Heart right ventricle (tissue), 16 donors: ENCODE measurements around the gene CCDC134. TPM values are rescaled to one million over a fixed set of nuclear protein-coding genes. Genes with fewer than 3 reads are reported as not detected.
A peak's percentile ranks its signal among the peaks of the same experiment; 100 is the strongest.

Source experiments
- ATAC-seq, 8 donors: fragments of 200-7000 bp; cut with Tn5 transposase; one replicate each; pipeline ENCODE4 v1.9.1; 2020; ENCODE audit warnings: mild to moderate bottlenecking in 8 of 8, moderate library complexity in 8 of 8, moderate number of reproducible peaks in 1 of 8
- DNase-seq, 2 donors: peaks; one replicate each; pipeline ENCODE4 v3.0.0-alpha.2; 2020
- H3K27ac ChIP-seq, 10 donors: fragments of 200-600 bp; sonication (generic) in 2 of 10; one replicate each; pipeline versions ENCODE4 v1.5.0 to v1.8.0; 2020 to 2022; ENCODE audit warnings: mild to moderate bottlenecking in 3 of 10
- H3K27me3 ChIP-seq, 7 donors: fragments of 200-600 bp; one replicate each; pipeline ENCODE4 v1.8.0; 2021 to 2022; ENCODE audit warnings: mild to moderate bottlenecking in 2 of 7
- H3K36me3 ChIP-seq, 9 donors: fragments of 200-600 bp; sonication (generic) in 1 of 9; one replicate each; pipeline versions ENCODE4 v1.5.0 to v1.8.0; 2020 to 2022; ENCODE audit warnings: mild to moderate bottlenecking in 2 of 9
- H3K4me1 ChIP-seq, 9 donors: fragments of 200-600 bp; sonication (generic) in 1 of 9; one replicate each; pipeline versions ENCODE4 v1.5.0 to v1.8.0; 2020 to 2022; ENCODE audit warnings: mild to moderate bottlenecking in 4 of 9
- H3K4me3 ChIP-seq, 10 donors: fragments of 200-600 bp; sonication (generic) in 2 of 10; one replicate each; pipeline versions ENCODE4 v1.5.0 to v1.8.0; 2020 to 2022; ENCODE audit warnings: mild to moderate bottlenecking in 7 of 10, moderate library complexity in 2 of 10
- H3K9me3 ChIP-seq, 11 donors: fragments of 200-600 bp in 10 of 11; sonication (generic) in 2 of 11; one replicate each; pipeline versions ENCODE4 v1.5.0 to v1.8.0; 2013 to 2022; ENCODE audit warnings: mild to moderate bottlenecking in 2 of 11, control low read depth in 1 of 11, moderate library complexity in 1 of 11
- CTCF ChIP-seq, 9 donors: fragments of 200-600 bp; sonication (generic) in 2 of 9; IDR thresholded peaks; one replicate each; pipeline versions ENCODE4 v1.5.0 to v1.8.0; 2021 to 2022; ENCODE audit warnings: antibody characterized with exemption in 9 of 9, mild to moderate bottlenecking in 5 of 9, moderate library complexity in 1 of 9
- WGBS, 2 donors: extraction: QIAGEN DNeasy Blood & Tissue Kit; methylation state at CpG; one replicate each; pipeline ENCODE4 v1.1.7; 2013; ENCODE audit warnings: inconsistent platforms in 1 of 2; 5-methylcytosine and 5-hydroxymethylcytosine counted together
- intact Hi-C, 10 donors: fragments of 100-400 bp; cut with DNase I; formaldehyde crosslinking; loops; one replicate each; pipeline versions ENCODE4 v1.11.1 to v1.14.2; 2022
- polyA plus RNA-seq, 2 donors: library from polyadenylated mRNA; stranded (reverse); fragments of 200-250 nt; gene quantifications; one replicate each; pipeline ENCODE4 v1.2.3, GENCODE V29; 2013
- total RNA-seq, 10 donors: library from RNA; stranded (reverse); fragmentation: NEBNext Ultra II Directional in 3 of 10; extraction: Animal tissue kit (Norgen Biotek cat#: 25700) in 3 of 10; gene quantifications; one replicate each; pipeline versions ENCODE4 v1.2.1 to v1.2.4, GENCODE V29; 2021 to 2023
- donor health status: Arrhythmogenic right ventricular cardiomyopathy.
- donor health status: ischemic (EF 13 %, LVEDD 7.1; RV severe dilation, severe dysfunction).
- donor health status: healthy with polysubstance abuse.
- donor health status: DM: no; HTN: yes; CAD: no.
- donor health status: DM: no; HTN: no; CAD: no.
- donor health status: ischemic (EF 25% LVEDD 6.9; RV normal size, moderate dysfunction).
- donor health status: ischemic (EF 25% LVEDD 5.7; RV mildly dilated, moderate dysfunction).
- donor health status: healthy.
- donor health status: DM: yes; HTN: yes; CAD: no.
- donor health status: Ischemic cardiomyopathy.
- donor health status: ischemic (EF 35%, LVEDD 5.7; RV mildly dilated, moderate dysfunction).
- donor health status: nonischemic (EF 11% LVEDD 7.7; RV severe dilation, severe dysfunction).
- donor health status: DM: yes; HTN: yes; CAD: no.
- donor health status: PGD.
- donor health status: ischemic (EF 29% LVEDD 5.4; RV normal size, mild dysfunction).
- donor health status: nonischemic (EF 23%, LVEDD 6.1; RV moderate dilation, normal function).

Gene CCDC134
- total and polyA plus RNA-seq, 12 donors: 1.2 to 7.3 (median 3.8) TPM

- Histone ChIP-seq H3K4me3 (no peak overlapping the region), H3K27me3 (no peaks in the 10 kb centered on the region), H3K36me3 (no peaks in the 10 kb centered on the region), H3K9me3 (no peaks in the 10 kb centered on the region), H3K27ac (peak overlapping the region in 1 of 10 donors; percentile 90), H3K4me1 (peaks cover 0 to 27% (median 0%) of the 10 kb centered on the region in 9 donors)
- 59 to 70% methylated on average over 3 of the region's 3 CpGs for WGBS, 2 donors
- no peak for TF ChIP-seq CTCF (IDR thresholded peaks at IDR 0.05)
- no peak for ATAC-seq
- no peak for DNase-seq
- intact Hi-C loops: no loop called here
These were observed 20.5 kb upstream of the CCDC134 start for GRCh38 chr22:41779929-41780505.

- WGBS, 2 donors: 61 to 62% methylated on average over 11 of the region's 11 CpGs
- peaks cover 0 to 27% (median 0%) of the 10 kb centered on the region in 9 donors for H3K4me1 ChIP-seq
- no peak for TF ChIP-seq CTCF (IDR thresholded peaks at IDR 0.05)
- no peaks in the 10 kb centered on the region for H3K9me3 ChIP-seq
- peak overlapping the region in 5 of 10 donors; percentile 5 to 46 (median 17) for H3K4me3 ChIP-seq
- intact Hi-C loops: no loop called here
- H3K27ac ChIP-seq: peak overlapping the region in 1 of 10 donors; percentile 90
- no peaks in the 10 kb centered on the region for H3K36me3 ChIP-seq
- DNase-seq (peak; percentile 44 to 61), ATAC-seq (peak; percentile 58 to 86 (median 80))
- H3K27me3 ChIP-seq: no peaks in the 10 kb centered on the region
These were observed 19.6 kb upstream of the CCDC134 start for GRCh38 chr22:41780746-41781505.

GRCh38 chr22:41781507-41781906 is 19.0 kb upstream of the CCDC134 start:
- no peaks in the 10 kb centered on the region for H3K9me3 ChIP-seq
- intact Hi-C loops: no loop called here
- DNase-seq: no peak
- WGBS, 2 donors: 53 to 72% methylated on average over 1 of the region's 1 CpG
- no peak for TF ChIP-seq CTCF (IDR thresholded peaks at IDR 0.05)
- H3K27me3 ChIP-seq: no peaks in the 10 kb centered on the region
- H3K4me1 ChIP-seq: peaks cover 0 to 27% (median 0%) of the 10 kb centered on the region in 9 donors
- H3K27ac ChIP-seq: peak overlapping the region in 1 of 10 donors; percentile 90
- H3K36me3 ChIP-seq: no peaks in the 10 kb centered on the region
- peak in 1 of 8 donors; percentile 20 for ATAC-seq
- peak overlapping the region in 5 of 10 donors; percentile 5 to 46 (median 17) for H3K4me3 ChIP-seq

GRCh38 chr22:41782316-41782715 is 18.2 kb upstream of the CCDC134 start:
- Histone ChIP-seq H3K4me3 (peak overlapping the region in 1 of 10 donors; percentile 46), H3K27ac (peak overlapping the region in 1 of 10 donors; percentile 90), H3K9me3 (no peaks in the 10 kb centered on the region), H3K36me3 (no peaks in the 10 kb centered on the region), H3K4me1 (peaks cover 0 to 27% (median 0%) of the 10 kb centered on the region in 9 donors), H3K27me3 (no peaks in the 10 kb centered on the region)
- WGBS, 2 donors: 86 to 88% methylated on average over 6 of the region's 6 CpGs
- DNase-seq: no peak
- TF ChIP-seq CTCF (IDR thresholded peaks at IDR 0.05): no peak
- intact Hi-C loops: no loop called here
- peak in 2 of 8 donors; percentile 30 to 35 for ATAC-seq
